AG04449 (cell line): ENCODE measurements around the gene SPDYE2B.
"Not testable (repeated sequence)": the region's sequence is repeated elsewhere in the genome, so short reads cannot be mapped to it uniquely, and the experiment has no call there.

Experiments
- CTCF ChIA-PET: fragments of 350-600 bp; formaldehyde crosslinking; extraction: SDS; loops from one replicate; lab custom pipeline; 2021; ENCODE audit warnings: antibody characterized with exemption; lab: Yijun Ruan, JAX
- POLR2A ChIA-PET: fragments of 400-600, 350-600 bp; formaldehyde crosslinking; extraction: SDS; loops from one replicate; lab custom pipeline; 2020; ENCODE audit warnings: antibody characterized with exemption, inconsistent platforms; lab: Yijun Ruan, JAX
- DNase-seq: peaks from one replicate; pipeline ENCODE4 v3.0.0-alpha.2; 2010; ENCODE audit warnings: low read depth, low spot score
- H3K4me3 ChIP-seq: 2 replicates; pipeline ENCODE4 v1.5.1; 2011; ENCODE audit warnings: low read depth, mild to moderate bottlenecking, control low read depth, low read length

SPDYE2B gene, protein sequence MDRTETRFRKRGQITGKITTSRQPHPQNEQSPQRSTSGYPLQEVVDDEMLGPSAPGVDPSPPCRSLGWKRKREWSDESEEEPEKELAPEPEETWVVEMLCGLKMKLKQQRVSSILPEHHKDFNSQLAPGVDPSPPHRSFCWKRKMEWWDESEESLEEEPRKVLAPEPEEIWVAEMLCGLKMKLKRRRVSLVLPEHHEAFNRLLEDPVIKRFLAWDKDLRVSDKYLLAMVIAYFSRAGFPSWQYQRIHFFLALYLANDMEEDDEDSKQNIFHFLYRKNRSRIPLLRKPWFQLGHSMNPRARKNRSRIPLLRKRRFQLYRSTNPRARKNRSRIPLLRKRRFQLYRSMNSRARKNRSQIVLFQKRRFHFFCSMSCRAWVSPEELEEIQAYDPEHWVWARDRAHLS

DNA sequence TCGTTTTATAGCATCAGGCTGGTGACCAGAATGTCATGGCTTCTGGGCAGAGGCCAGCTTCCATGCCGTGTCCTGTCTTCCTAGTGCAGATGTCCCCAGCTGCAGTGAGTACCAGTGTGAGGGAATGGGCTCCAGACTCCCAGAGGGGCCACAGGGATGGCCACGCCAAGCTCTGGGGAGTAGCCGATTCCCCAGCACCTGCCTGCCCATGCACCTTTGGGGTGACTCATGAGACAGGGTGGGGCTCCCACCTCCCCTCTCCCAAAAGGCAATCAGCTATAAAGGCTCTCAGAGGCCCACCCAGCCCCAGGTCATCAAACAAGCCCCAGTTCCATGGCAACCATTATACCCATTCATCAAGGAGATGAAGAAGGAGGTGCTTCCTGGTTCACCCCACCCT lies at the start of gene SPDYE2B:
TSS of gene SPDYE2B (plus strand) at position 396 of the 400 bp plus-strand sequence. CDS start 2,030 bp downstream, outside the sequence.
- POLR2A ChIA-PET, H3K4me3 ChIP-seq, CTCF ChIA-PET, DNase-seq: not testable (repeated sequence)

DNA sequence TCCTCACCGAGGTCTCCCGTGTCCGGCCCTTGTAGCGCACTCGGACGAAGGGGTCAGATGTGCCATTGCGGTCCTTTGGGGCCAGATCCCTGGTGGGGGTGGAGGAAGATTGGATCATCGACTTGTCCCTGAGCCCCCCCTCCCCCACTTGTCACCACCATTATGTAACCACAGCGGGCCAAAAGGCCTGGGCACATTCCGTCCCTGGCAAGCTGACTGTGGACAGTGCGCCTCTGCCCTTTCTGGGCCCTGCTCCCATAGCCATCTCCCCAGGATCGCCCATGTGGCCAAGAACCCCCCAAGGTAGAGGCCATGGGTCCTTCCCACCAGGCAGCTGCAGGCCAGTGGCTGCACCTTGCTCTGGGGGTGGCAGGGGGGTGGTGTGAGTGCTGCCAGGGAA lies 47.8 kb upstream of the SPDYE2B start:
- DNase-seq, CTCF ChIA-PET, H3K4me3 ChIP-seq, POLR2A ChIA-PET: not testable (repeated sequence)

DNA sequence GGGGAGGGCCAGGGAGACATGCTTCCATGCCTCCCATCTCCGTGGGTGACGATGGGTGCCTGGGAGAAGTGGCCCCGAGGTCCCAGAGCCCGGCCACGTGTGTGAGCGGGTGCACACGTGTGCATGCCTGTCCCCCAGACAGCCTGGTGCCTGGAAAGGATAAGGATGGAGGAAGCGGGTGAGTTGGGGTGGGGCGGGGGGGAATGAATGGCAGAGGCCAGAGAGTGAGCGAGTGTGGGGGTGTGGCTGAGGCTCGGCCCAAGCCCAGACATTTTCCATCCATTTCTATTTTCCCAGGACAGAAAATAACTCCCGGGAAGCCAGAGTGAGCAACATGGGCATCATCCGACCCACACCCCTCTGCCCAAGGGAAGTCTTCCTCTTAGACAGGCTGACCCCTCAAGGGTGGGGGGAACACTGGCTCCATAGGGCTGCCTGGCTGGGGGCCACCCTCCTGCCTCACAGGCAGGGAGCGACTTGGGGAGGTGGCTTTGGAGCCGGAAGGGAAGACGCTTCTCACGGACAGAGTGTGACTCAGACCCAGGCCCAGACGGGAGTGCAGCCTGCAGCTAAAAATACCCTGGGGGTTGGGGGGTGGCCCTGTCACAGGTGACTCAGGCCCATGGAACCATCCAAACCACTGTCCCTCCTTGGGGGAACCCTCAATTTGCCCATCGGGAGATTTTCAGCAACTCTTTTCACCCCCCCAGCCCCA lies 45.5 kb upstream of the SPDYE2B start:
- H3K4me3 ChIP-seq, DNase-seq, POLR2A ChIA-PET, CTCF ChIA-PET: not testable (repeated sequence)

DNA sequence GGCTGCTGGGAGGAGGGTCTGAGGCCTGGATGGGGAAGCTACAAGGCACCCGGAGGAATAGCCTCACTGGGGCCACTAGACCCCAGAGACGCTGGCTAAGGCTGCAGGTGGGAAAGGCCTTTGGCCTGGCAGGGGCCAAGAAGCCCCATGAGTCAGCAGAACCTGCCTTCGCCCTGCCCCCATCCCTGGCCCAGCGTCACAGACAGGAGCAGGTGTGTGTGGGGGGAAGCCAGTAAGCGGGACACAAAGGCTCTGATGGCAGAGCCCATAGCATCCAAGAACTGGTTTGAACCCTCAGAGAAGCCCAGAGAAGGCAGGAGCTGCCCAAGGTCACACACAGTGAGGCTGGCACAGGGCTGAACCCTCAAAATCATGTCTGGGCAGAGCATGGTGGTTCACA lies 43.3 kb upstream of the SPDYE2B start:
- DNase-seq, CTCF ChIA-PET, H3K4me3 ChIP-seq, POLR2A ChIA-PET: not testable (repeated sequence)

DNA sequence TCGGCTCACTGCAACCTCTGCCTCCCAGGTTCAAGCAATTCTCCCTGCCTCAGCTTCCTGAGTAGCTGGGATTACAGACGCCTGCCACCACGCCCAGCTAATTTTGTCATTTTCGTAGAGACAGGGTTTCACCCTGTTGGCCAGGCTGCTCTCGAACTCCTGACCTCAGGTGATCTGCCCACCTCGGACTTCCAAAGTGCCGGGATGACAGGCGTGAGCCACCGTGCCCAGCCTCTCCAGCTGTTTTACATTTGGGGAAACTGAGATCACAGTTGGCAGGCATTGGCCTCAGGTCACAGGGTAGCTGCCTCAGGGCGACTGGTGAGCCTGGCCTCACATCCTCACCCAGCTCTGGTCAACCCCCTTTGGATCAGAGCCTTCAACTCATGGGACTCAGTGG lies 40.4 kb upstream of the SPDYE2B start:
- DNase-seq, POLR2A ChIA-PET, CTCF ChIA-PET, H3K4me3 ChIP-seq: not testable (repeated sequence)

DNA sequence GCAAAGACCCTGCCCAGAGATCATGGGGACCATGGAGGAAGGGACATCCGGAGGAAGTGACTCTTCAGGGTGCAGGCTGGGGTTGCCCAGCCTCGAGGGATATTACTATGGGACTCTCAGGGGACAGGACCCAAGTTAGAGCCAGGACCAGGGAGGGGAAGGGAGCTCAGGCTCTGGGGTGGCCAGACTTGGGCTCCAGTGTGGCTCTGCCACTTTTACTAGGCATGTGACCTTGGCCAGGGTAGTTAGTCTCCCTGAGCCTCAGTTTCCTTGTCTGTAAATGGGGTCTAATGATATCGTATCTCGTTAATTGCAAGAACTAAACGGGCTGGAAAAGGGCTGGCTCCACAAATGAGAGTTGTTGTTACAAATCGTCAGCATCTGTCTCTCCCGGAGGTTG lies 39.7 kb upstream of the SPDYE2B start:
- DNase-seq, POLR2A ChIA-PET, H3K4me3 ChIP-seq, CTCF ChIA-PET: not testable (repeated sequence)

DNA sequence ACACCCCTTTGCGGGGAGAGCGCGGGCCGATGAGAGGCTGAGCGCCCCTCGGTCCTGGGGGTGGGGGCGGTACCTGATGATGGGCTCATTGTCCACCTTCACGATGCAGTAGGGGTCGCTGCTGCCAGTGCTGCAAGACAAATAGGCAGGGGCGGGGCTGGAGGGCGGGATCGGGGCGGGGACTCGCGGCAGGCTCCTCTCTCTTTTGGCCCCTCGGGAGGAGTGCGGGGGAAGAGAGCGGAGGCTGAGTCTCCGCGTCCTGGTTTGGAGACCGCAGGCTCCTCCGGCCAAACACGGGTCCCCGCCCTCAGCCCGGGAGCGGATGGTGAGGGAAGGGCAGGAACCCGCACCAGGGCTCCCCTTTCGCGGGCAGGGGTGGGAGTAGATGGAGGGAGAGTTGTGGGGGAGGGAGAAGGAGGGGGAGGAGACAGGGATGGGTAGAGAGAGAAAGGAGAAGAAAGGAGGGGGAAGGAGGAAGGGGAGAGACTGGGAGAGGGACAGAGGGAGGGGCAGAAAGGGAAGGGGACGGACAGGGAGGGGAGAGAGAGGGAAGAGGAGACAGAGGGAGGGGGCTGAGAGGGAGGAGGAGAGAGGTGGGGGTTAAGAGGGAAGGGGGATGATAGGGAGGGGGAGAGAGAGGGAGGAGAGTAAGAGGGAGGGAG lies 39.0 kb upstream of the SPDYE2B start:
- H3K4me3 ChIP-seq, POLR2A ChIA-PET, DNase-seq, CTCF ChIA-PET: not testable (repeated sequence)

DNA sequence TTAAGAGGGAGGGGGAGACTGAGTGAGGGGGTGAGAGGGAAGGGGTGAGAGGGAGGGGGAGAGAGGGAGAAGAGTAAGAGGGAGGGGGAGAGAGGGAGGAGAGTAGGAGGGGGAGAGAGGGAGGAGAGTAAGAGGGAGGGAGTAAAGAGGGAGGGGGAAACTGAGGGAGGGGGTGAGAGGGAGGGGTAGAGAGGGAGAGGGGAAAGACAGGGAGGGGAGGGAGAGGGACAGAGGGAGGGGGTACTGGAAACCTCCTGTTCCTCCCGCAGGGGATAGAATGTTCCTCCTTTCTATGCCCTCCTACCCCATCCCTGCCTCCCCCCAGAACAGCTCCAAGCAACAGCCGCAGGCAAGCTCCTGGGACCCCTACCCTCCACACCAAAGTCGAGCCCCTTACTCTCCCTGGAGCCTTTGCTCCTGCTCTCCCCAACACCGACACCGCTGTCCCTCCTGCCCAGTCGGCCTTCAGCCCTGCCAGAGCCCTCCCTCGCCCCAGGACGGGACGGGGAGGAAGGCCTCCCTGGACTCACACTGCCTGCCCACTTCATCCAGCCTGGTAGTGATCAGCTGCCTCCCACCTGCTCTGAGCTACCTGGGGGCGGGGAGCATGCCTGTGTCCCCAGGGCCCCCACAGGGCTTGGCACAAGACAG lies 38.3 kb upstream of the SPDYE2B start:
- DNase-seq, POLR2A ChIA-PET, CTCF ChIA-PET: not testable (repeated sequence)
- H3K4me3 ChIP-seq, result peak overlapping the region; percentile 33

DNA sequence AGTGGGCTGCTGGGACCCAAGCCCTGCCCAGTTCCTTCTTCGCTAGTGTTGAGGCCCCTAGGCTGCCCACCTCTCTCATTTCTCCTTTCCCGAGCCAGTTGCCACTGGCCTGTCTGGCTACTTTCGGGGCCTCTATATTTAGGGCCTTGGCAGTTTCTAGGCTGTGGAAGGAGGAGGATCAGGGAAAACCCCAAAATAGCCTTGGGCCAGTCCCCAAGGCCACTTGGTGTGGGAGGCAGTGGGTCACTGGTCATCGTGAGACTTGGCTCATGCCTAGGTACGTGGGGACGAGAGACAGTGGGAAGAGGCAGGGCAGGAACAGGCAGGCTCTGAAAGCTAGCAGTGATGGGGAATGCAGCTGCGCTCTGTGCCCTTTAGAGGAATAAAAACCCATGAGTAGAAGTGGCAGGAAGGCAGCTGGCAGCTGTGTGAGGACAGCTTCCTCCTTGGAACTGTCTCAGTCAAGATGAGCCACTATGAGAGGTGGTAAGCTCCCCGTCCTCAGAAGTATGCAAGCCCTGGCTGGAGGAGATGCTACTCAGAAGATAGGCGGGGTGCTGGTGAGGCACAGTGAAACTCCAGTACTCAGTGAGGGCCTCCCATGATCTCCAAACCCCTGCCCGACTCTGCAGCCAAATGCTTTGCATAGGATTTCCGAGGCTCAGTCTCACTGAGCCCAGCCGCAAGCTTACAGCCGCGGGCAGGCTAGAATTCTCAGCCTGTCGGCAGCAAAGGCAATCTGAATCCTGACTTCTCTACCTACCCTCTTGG lies 36.4 kb upstream of the SPDYE2B start:
- CTCF ChIA-PET, POLR2A ChIA-PET, H3K4me3 ChIP-seq, DNase-seq: not testable (repeated sequence)

DNA sequence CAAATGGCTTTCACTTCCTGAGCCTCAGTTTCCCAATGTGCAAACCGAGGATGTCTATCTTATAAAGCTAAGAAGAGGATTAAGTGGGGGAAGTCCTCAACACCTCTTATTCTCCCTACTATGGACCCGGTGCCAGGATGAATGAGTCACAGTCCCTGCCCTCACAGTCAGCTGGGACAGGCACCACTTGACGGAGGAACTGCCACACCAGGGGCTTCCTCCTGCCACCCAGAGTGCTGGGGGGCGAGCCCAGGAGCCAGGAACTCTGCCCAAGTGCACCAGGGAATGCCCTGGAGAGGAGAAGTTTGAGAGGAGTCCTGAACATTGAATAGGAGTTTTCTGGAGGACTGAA lies 35.8 kb upstream of the SPDYE2B start:
- DNase-seq, POLR2A ChIA-PET, CTCF ChIA-PET, H3K4me3 ChIP-seq: not testable (repeated sequence)

DNA sequence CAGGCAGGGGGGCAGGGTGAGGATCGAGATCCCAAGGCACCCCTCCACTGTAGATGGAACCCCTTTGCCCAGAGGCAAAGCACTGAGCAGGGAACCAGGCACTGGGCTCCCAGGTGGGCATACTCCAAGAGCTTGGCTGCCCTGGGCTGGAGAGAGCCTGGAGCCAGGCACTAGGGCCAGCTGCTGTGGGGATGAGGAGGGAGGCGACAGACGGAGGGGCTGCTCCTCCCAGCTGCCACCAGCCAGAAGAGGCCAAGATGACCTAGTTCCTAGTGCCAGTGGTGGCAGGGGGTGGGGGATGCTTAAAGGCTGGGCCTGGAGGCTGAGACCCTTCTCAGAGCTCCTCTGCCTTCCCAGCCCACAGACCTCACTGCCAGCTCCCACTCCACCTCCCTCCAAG lies 35.2 kb upstream of the SPDYE2B start:
- POLR2A ChIA-PET, CTCF ChIA-PET, DNase-seq, H3K4me3 ChIP-seq: not testable (repeated sequence)

DNA sequence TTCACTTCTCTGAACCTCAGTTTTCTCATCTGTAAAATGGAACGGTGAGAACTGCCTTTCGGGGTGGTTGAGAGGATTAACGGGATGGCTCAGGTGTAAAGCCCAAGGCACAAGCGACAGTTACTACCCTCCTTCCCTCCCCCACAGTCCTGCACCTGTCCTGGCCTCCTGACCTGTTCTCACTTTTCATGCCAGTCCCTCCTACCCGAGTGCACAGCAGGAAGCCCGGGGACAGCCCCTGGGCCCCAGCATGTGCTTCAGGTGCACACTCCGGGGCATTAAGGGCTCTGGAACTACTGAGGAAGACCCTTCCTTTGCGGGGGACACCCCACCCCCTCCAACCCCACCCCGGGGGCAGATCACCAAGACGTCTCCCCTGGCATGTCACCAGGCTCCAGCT lies 34.2 kb upstream of the SPDYE2B start:
- POLR2A ChIA-PET, H3K4me3 ChIP-seq, DNase-seq, CTCF ChIA-PET: not testable (repeated sequence)

DNA sequence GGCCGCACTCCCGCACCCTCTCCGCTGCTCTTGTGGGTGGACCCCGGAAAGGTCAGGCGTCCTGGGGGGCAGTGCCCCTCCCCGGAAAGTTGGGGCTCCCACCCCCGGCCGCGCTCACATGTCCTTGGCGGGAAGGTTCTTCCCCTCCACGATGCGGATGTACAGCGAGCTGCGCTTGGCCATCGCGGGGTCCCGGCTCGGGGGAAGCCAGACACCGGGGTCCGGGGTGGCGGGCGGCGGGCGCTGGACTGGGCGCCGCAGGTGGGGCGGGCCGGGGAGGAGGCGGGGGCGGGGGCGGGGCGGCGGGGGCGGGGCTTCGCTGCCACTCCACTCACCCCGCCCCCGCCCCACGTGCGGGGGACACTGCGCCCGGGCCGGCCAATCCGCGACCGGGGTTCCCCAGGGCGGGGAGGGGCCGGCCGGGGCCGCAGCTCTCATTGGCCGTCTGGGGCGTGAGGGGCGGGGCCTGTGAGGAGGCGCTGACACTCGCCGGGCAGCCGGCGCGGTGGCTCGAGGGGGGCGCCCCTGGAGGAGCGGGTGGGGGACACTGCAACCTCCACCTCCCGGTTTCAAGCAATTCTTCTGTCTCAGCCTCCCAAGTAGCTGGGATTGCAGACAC lies 33.5 kb upstream of the SPDYE2B start, which contains the start of gene RASA4:
TSS of gene RASA4 (minus strand) at position 250 of the 619 bp plus-strand sequence. CDS start at position 183, 67 bp downstream.
- DNase-seq, CTCF ChIA-PET, POLR2A ChIA-PET: not testable (repeated sequence)
- H3K4me3 ChIP-seq, result peak within 1 kb of the TSS; percentile 57

DNA sequence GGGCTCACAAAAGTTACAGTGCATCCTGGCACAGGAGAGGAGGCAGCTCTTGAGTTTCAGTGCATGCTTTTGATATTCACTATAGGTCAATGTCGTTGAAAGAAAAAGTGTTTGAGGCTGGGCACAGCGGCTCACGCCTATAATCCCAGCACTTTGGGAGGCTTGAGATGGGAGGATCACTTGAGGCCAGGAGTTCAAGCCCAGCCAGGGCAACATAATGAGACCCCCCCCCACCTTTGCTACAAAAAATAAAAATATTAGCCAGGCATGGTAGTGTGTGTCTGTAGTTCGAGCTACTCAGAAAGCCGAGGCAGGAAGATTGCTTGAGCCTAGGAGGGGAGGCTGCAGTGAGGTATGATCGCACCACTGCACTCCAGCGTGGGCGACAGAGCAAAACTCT lies 32.0 kb upstream of the SPDYE2B start:
- POLR2A ChIA-PET, DNase-seq, CTCF ChIA-PET, H3K4me3 ChIP-seq: not testable (repeated sequence)

DNA sequence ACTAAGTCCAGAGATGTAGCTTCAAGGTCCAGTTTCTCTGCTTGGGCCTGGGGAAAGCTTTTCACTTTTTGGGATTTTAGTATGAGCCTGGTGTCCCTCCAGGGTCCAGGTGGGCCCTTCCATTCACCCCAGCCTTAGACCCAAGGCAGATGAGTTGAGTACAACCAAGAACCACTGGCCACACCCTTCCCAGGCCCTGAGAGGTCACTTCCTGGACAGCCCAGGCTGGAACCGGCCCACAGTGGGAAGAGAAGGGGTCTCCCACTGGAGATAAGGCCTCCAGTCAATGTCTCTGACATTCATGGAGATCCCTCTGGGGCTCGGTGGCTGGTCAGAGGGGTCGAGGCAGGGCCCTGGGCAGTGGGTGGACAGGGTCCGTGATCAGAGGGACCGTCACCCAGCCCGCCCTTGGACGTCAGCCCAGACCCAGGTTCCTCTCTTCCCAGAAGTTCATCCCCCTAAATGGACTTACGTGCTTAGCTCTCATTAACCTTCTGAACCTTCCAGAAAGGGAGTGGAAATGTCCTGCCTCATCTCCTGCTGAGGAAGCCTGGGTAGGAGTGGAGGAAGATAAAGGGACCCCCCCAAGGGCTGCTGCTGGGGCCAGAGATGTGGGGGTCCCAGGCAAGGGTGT lies 22.7 kb upstream of the SPDYE2B start:
- CTCF ChIA-PET, H3K4me3 ChIP-seq, POLR2A ChIA-PET: not testable (repeated sequence)

More for the DNA sequence above, 22.7 kb upstream of the SPDYE2B start:
- DNase-seq, result not testable (repeated sequence)
